ACC112 (cell line): ENCODE measurements around the gene PARD6G.

Experiments used
- H2AFZ ChIP-seq: fragments of 200-600 bp; sonication (generic); one replicate; pipeline ENCODE4 v1.6.0; 2017; ENCODE audit warnings: antibody characterized with exemption, low read length; ENCODE audit not compliant: unreplicated experiment
- H3K27ac ChIP-seq: fragments of 200-600 bp; sonication (generic); 2 replicates; pipeline ENCODE4 v1.5.1; 2014; ENCODE audit warnings: low read depth, mild to moderate bottlenecking, antibody characterized with exemption, low read length, moderate library complexity
- H3K27me3 ChIP-seq: fragments of 200-600 bp; sonication (generic); 2 replicates; pipeline ENCODE4 v1.6.1; 2014; ENCODE audit warnings: mild to moderate bottlenecking, antibody characterized with exemption, low read length, moderate library complexity, mixed read lengths; ENCODE audit not compliant: insufficient read depth
- H3K36me3 ChIP-seq: fragments of 200-600 bp; sonication (generic); 2 replicates; pipeline ENCODE4 v1.6.1; 2016; ENCODE audit warnings: mild to moderate bottlenecking, antibody characterized with exemption, low read length, moderate library complexity, mixed read lengths; ENCODE audit not compliant: insufficient read depth
- H3K4me1 ChIP-seq: fragments of 200-600 bp; sonication (generic); one replicate; pipeline ENCODE4 v1.6.1; 2016; ENCODE audit warnings: low read length, mixed read lengths; ENCODE audit not compliant: insufficient read depth, unreplicated experiment, control insufficient read depth
- H3K4me3 ChIP-seq: fragments of 200-600 bp; sonication (generic); 2 replicates; pipeline ENCODE4 v1.5.1; 2014; ENCODE audit warnings: mild to moderate bottlenecking, low read depth, low read length
- H3K79me2 ChIP-seq: fragments of 200-600 bp; sonication (generic); one replicate; pipeline ENCODE4 v1.6.0; 2016; ENCODE audit warnings: low read length; ENCODE audit not compliant: control insufficient read depth, unreplicated experiment, insufficient read depth

The PARD6G gene

GRCh38 chr18:80177128-80177527 is 70.2 kb downstream of the PARD6G start:
- H2AFZ ChIP-seq: no peak overlapping the region
- H3K4me1 ChIP-seq: no peaks in the 10 kb centered on the region
- H3K4me3 ChIP-seq: no peak overlapping the region
- H3K36me3 ChIP-seq: no peaks in the 10 kb centered on the region
- no peaks in the 10 kb centered on the region for H3K79me2 ChIP-seq
- H3K27me3 ChIP-seq: peaks cover 21% of the 10 kb centered on the region
- no peak overlapping the region for H3K27ac ChIP-seq

- Histone ChIP-seq H3K27ac (no peak overlapping the region), H2AFZ (no peak overlapping the region), H3K27me3 (peaks cover 21% of the 10 kb centered on the region), H3K36me3 (no peaks in the 10 kb centered on the region), H3K4me1 (no peaks in the 10 kb centered on the region), H3K4me3 (no peak overlapping the region), H3K79me2 (no peaks in the 10 kb centered on the region)
Measured at GRCh38 chr18:80176334-80177073, 70.8 kb downstream of the PARD6G start.

GRCh38 chr18:80175451-80176204 is 71.7 kb downstream of the PARD6G start:
- Histone ChIP-seq H3K4me3 (no peak overlapping the region), H2AFZ (no peak overlapping the region), H3K36me3 (no peaks in the 10 kb centered on the region), H3K27ac (no peak overlapping the region), H3K4me1 (no peaks in the 10 kb centered on the region), H3K79me2 (no peaks in the 10 kb centered on the region), H3K27me3 (peaks cover 21% of the 10 kb centered on the region)

GRCh38 chr18:80173060-80173459 is 74.3 kb downstream of the PARD6G start:
- H3K79me2 ChIP-seq: no peaks in the 10 kb centered on the region
- H3K36me3 ChIP-seq: no peaks in the 10 kb centered on the region
- no peaks in the 10 kb centered on the region for H3K4me1 ChIP-seq
- no peak overlapping the region for H2AFZ ChIP-seq
- no peak overlapping the region for H3K4me3 ChIP-seq
- H3K27me3 ChIP-seq: peaks cover 21% of the 10 kb centered on the region
- no peak overlapping the region for H3K27ac ChIP-seq

- Histone ChIP-seq H2AFZ (no peak overlapping the region), H3K79me2 (no peaks in the 10 kb centered on the region), H3K27me3 (peaks cover 21% of the 10 kb centered on the region)
Measured at GRCh38 chr18:80172056-80172455, 75.3 kb downstream of the PARD6G start.

GRCh38 chr18:80171054-80171872 is 76.1 kb downstream of the PARD6G start:
- no peaks in the 10 kb centered on the region for H3K79me2 ChIP-seq
- no peaks in the 10 kb centered on the region for H3K36me3 ChIP-seq
- no peaks in the 10 kb centered on the region for H3K4me1 ChIP-seq
- no peak overlapping the region for H3K27ac ChIP-seq
- peaks cover 15% of the 10 kb centered on the region for H3K27me3 ChIP-seq
- peak overlapping the region; percentile 44 for H3K4me3 ChIP-seq
- no peak overlapping the region for H2AFZ ChIP-seq

More at GRCh38 chr18:80172056-80172455, 75.3 kb downstream of the PARD6G start:
- no peaks in the 10 kb centered on the region for H3K4me1 ChIP-seq
- no peak overlapping the region for H3K27ac ChIP-seq
- H3K36me3 ChIP-seq: no peaks in the 10 kb centered on the region
- H3K4me3 ChIP-seq: no peak overlapping the region

GRCh38 chr18:80170395-80171053 is 76.8 kb downstream of the PARD6G start:
- Histone ChIP-seq H2AFZ (no peak overlapping the region), H3K4me1 (no peaks in the 10 kb centered on the region), H3K36me3 (no peaks in the 10 kb centered on the region), H3K27me3 (peaks cover 7% of the 10 kb centered on the region), H3K27ac (no peak overlapping the region), H3K79me2 (no peaks in the 10 kb centered on the region), H3K4me3 (no peak overlapping the region; the same call in 1 of the 2 replicates)

- H3K4me3 ChIP-seq: no peak overlapping the region
- H3K79me2 ChIP-seq: no peaks in the 10 kb centered on the region
- H2AFZ ChIP-seq: no peak overlapping the region
- no peaks in the 10 kb centered on the region for H3K4me1 ChIP-seq
- H3K36me3 ChIP-seq: no peaks in the 10 kb centered on the region
- H3K27me3 ChIP-seq: no peaks in the 10 kb centered on the region
- no peak overlapping the region for H3K27ac ChIP-seq
Measured at GRCh38 chr18:80169607-80170006, 77.7 kb downstream of the PARD6G start.

- Histone ChIP-seq H3K27me3 (no peaks in the 10 kb centered on the region), H3K27ac (no peak overlapping the region), H3K36me3 (no peaks in the 10 kb centered on the region), H3K4me3 (no peak overlapping the region), H3K79me2 (no peaks in the 10 kb centered on the region), H2AFZ (no peak overlapping the region), H3K4me1 (no peaks in the 10 kb centered on the region)
Measured at GRCh38 chr18:80168982-80169381, 78.3 kb downstream of the PARD6G start.

GRCh38 chr18:80168346-80168745 is 79.0 kb downstream of the PARD6G start:
- H3K4me3 ChIP-seq: no peak overlapping the region
- no peaks in the 10 kb centered on the region for H3K36me3 ChIP-seq
- H3K4me1 ChIP-seq: no peaks in the 10 kb centered on the region
- no peaks in the 10 kb centered on the region for H3K27me3 ChIP-seq
- H3K27ac ChIP-seq: no peak overlapping the region
- H2AFZ ChIP-seq: no peak overlapping the region
- no peaks in the 10 kb centered on the region for H3K79me2 ChIP-seq
